HCT116 (cell line): ENCODE results near the gene OTOL1.

Experiments used
- EZH2 ChIP-seq: fragments of 200-600 bp; sonication (generic); IDR thresholded peaks from 2 replicates; pipeline ENCODE4 v1.6.1; 2017; ENCODE audit warnings: antibody characterized with exemption, mixed run types
- POLR2A ChIP-seq: IDR thresholded peaks from 2 replicates; pipeline ENCODE4 v1.7.0; 2011; ENCODE audit warnings: borderline replicate concordance; ENCODE audit not compliant: insufficient read depth, insufficient read length; ENCODE audit errors: extremely low read depth

- TF ChIP-seq POLR2A, result no peak
- TF ChIP-seq EZH2, result no peak
Measured at GRCh38 chr3:161474741-161475140, 21.9 kb upstream of the OTOL1 start.
